HEK293T (cell line): ENCODE data around the gene RNF34.

Source experiments
- CTCF ChIA-PET: fragments of 350-600 bp; formaldehyde crosslinking; extraction: SDS; loops from one replicate; lab custom pipeline; 2021; ENCODE audit warnings: antibody characterized with exemption, inconsistent platforms; lab: Yijun Ruan, JAX
- POLR2A ChIA-PET: fragments of 350-600 bp; formaldehyde crosslinking; extraction: SDS; loops from one replicate; lab custom pipeline; 2020; ENCODE audit warnings: antibody characterized with exemption, inconsistent platforms; lab: Yijun Ruan, JAX
- DNase-seq: peaks from one replicate; pipeline ENCODE4 v3.0.0; 2012; ENCODE audit warnings: mixed read lengths; ENCODE audit errors: extremely low spot score
- ARNT ChIP-seq: fragments of 450-650 bp; IDR thresholded peaks from 2 replicates; pipeline ENCODE4 v1.6.1; 2017; ENCODE audit warnings: mild to moderate bottlenecking
- BHLHE40 ChIP-seq: fragments of 450-650 bp; IDR thresholded peaks from 2 replicates; pipeline ENCODE4 v1.6.1; 2016; ENCODE audit warnings: mild to moderate bottlenecking, moderate library complexity, borderline replicate concordance
- CTBP1 ChIP-seq: fragments of 450-650 bp; IDR thresholded peaks from 2 replicates; pipeline ENCODE4 v1.6.1; 2016; ENCODE audit warnings: borderline replicate concordance
- ELF4 ChIP-seq: fragments of 450-650 bp; IDR thresholded peaks from 2 replicates; pipeline ENCODE4 v1.6.1; 2017; ENCODE audit warnings: antibody characterized with exemption
- FOXA1 ChIP-seq: fragments of 450-650 bp; IDR thresholded peaks from 2 replicates; pipeline ENCODE4 v1.6.1; 2016; ENCODE audit warnings: mild to moderate bottlenecking
- FOXK2 ChIP-seq: fragments of 450-650 bp; IDR thresholded peaks from 2 replicates; pipeline ENCODE4 v1.6.1; 2016; ENCODE audit warnings: mild to moderate bottlenecking
- FOXM1 ChIP-seq: fragments of 450-650 bp; IDR thresholded peaks from 2 replicates; pipeline ENCODE4 v1.6.1; 2017; ENCODE audit warnings: mild to moderate bottlenecking, borderline replicate concordance
- HDGF ChIP-seq: fragments of 450-650 bp; IDR thresholded peaks from 2 replicates; pipeline ENCODE4 v1.6.1; 2017; ENCODE audit warnings: antibody characterized with exemption, borderline replicate concordance
- L3MBTL2 ChIP-seq: fragments of 450-650 bp; conservative IDR thresholded peaks from 2 replicates; pipeline ENCODE4 v1.6.1; 2016; ENCODE audit warnings: mild to moderate bottlenecking
- LEF1 ChIP-seq: fragments of 450-650 bp; IDR thresholded peaks from 2 replicates; pipeline ENCODE4 v1.6.1; 2017; ENCODE audit warnings: mild to moderate bottlenecking, borderline replicate concordance
- NFRKB ChIP-seq: fragments of 450-650 bp; IDR thresholded peaks from 2 replicates; pipeline ENCODE4 v1.6.1; 2016; ENCODE audit warnings: mild to moderate bottlenecking, moderate library complexity
- SUZ12 ChIP-seq: fragments of 450-650 bp; IDR thresholded peaks from 2 replicates; pipeline ENCODE4 v1.6.1; 2016; ENCODE audit warnings: mild to moderate bottlenecking
- TARDBP ChIP-seq: fragments of 450-650 bp; IDR thresholded peaks from 2 replicates; pipeline ENCODE4 v1.6.1; 2016
- ZNF384 ChIP-seq: fragments of 450-650 bp; IDR thresholded peaks from 2 replicates; pipeline ENCODE4 v1.6.1; 2016
- TF ChIP-seq, protein P1 (sequence below): fragments of 450-650 bp; IDR thresholded peaks from 2 replicates; pipeline ENCODE4 v1.6.1; 2016

The RNF34 gene

DNA sequence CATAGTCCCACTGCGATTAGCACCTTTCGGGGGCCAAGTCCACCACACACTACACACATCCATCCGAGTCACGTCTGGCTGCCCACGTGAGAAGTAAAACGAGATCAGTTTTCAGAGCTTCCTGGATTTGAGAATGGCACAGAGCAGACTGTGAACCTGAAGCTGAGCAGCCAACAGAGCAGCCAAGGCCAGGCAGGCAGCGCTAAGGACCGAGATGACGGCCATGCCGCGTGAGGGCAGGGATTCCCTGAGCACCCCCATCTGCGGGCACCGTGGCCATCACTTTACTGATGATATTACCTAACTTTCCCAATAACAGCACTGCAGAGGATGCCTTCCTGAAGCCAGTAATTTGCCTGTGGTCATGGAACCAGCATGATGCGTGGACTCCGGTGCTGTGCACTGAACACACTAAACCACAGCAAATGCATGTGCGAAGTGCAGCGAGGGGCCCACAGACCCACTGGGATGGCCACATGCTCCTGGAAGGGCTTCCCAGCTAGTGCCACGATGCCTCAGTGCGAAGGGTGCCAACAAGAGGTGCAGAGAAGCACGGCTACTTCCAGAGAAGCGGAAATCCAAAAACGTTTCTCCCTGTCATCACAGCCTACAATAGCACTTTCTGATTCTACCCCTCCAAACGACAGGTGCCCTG is 56.0 kb downstream of the RNF34 start:
- no peak for DNase-seq
- ChIA-PET CTCF (interaction anchor here (1.1 kb wide), 1 partner anchor 12 kb away, joined by 4 read pairs; no protein-coding TSS in a partner anchor), POLR2A (no interaction called here)
- TF ChIP-seq CTBP1: no peak
- TF ChIP-seq ZNF384: no peak
- no peak for TF ChIP-seq NFRKB
- TF ChIP-seq FOXA1: no peak
- TF ChIP-seq BHLHE40: no peak
- no peak for TF ChIP-seq L3MBTL2
- no peak for TF ChIP-seq FOXK2
- TF ChIP-seq TARDBP: no peak
- TF ChIP-seq SUZ12: no peak

GRCh38 chr12:121456551-121456950 is 56.6 kb downstream of the RNF34 start:
- ChIA-PET CTCF (interaction anchor here (0.6 to 1.1 kb wide), 3 partner anchors 13 to 22 kb away, joined by 3 to 5 read pairs (median 4); no protein-coding TSS in a partner anchor), POLR2A (no interaction called here)
- TF ChIP-seq SUZ12 (no peak), L3MBTL2 (no peak)
- no peak for DNase-seq

GRCh38 chr12:121461048-121461447 is 61.1 kb downstream of the RNF34 start:
- CTCF ChIA-PET: no interaction called here
- POLR2A ChIA-PET: no interaction called here
- TF ChIP-seq FOXA1 (no peak), ZNF384 (no peak)
- no peak for DNase-seq

GRCh38 chr12:121464331-121464730 is 64.4 kb downstream of the RNF34 start:
- CTCF ChIA-PET: no interaction called here
- DNase-seq: no peak
- no peak for TF ChIP-seq ELF4
- TF ChIP-seq, protein P1, sequence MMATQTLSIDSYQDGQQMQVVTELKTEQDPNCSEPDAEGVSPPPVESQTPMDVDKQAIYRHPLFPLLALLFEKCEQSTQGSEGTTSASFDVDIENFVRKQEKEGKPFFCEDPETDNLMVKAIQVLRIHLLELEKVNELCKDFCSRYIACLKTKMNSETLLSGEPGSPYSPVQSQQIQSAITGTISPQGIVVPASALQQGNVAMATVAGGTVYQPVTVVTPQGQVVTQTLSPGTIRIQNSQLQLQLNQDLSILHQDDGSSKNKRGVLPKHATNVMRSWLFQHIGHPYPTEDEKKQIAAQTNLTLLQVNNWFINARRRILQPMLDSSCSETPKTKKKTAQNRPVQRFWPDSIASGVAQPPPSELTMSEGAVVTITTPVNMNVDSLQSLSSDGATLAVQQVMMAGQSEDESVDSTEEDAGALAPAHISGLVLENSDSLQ: no peak
- no peak for TF ChIP-seq ZNF384
- no peak for TF ChIP-seq SUZ12
- no peak for TF ChIP-seq ARNT
- no peak for TF ChIP-seq HDGF
- TF ChIP-seq TARDBP: no peak
- TF ChIP-seq BHLHE40: no peak
- POLR2A ChIA-PET: no interaction called here

GRCh38 chr12:121465921-121466793 is 66.2 kb downstream of the RNF34 start:
- ChIA-PET CTCF (no interaction called here), POLR2A (no interaction called here)
- TF ChIP-seq L3MBTL2 (peak; percentile 23; the same call in 1 of the 2 replicates), ARNT (no peak), BHLHE40 (no peak), ELF4 (no peak), NFRKB (no peak), ZNF384 (0 out of 2 replicates have a peak, but pooled peaks have one; percentile 18), FOXA1 (no peak), CTBP1 (no peak), TARDBP (no peak), LEF1 (no peak)
- TF ChIP-seq, protein P1: no peak
- peak; percentile 43 for DNase-seq

GRCh38 chr12:121466794-121467637 is 67.1 kb downstream of the RNF34 start:
- peak; percentile 96 for DNase-seq
- TF ChIP-seq FOXM1 (0 out of 2 replicates have a peak, but pooled peaks have one; percentile 42), HDGF (no peak), FOXK2 (no peak)
- ChIA-PET POLR2A (no interaction called here), CTCF (no interaction called here)
